ENCODE measurements around the gene USP15.

USP15 gene

DNA sequence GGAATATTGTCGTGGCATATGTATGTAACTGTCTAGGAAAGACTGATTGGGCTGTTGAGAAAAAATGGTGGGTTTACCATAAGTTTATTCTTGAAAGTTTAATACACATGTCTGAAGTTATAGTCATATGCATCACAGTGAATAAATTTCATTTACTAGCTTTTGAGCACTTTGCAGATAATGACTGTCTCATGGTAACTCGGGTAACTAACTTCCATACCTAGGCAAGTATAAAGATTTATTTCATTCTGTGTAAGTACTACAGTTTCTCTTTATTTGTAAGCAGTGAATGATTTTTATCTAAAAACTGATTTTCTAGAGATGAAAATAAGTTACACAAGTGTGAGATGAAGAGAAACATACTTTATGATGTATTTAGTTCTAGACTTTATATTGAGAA lies 3.0 kb downstream of the USP15 start:
- DNase-seq = no peak

GRCh38 chr12:62263966-62264365 lies 3.8 kb downstream of the USP15 start:
- Histone ChIP-seq H3K4me2 (ENCODE audit: low read length) (no peak overlapping the region), H3K79me1 (ENCODE audit: low read length) (peaks cover 3% of the 10 kb centered on the region), H3K18ac (ENCODE audit: low read length) (no peak overlapping the region), H3K27me3 (ENCODE audit: insufficient read depth, low read length, poor library complexity) (no peaks in the 10 kb centered on the region), H2BK5ac (ENCODE audit: low read length) (no peak overlapping the region), H4K8ac (ENCODE audit: low read depth, low read length) (no peak overlapping the region), H3K4me3 (ENCODE audit: low read length) (no peak overlapping the region), H2BK15ac (replicated peaks; ENCODE audit: low read depth) (no peak overlapping the region), H3K79me2 (ENCODE audit: control insufficient read depth, insufficient read depth, low read length) (peaks cover 25% of the 10 kb centered on the region), H2AK5ac (ENCODE audit: low read length) (no peak overlapping the region), H2BK120ac (ENCODE audit: low read depth, low read length) (no peak overlapping the region), H3K27ac (ENCODE audit: low read depth, low read length) (no peak overlapping the region), H3K4ac (ENCODE audit: low read depth, low read length) (no peak overlapping the region), H4K5ac (ENCODE audit: low read length) (no peak overlapping the region), H3K9ac (ENCODE audit: low read length) (no peak overlapping the region), H3K36me3 (ENCODE audit: control insufficient read depth, insufficient read depth, low read length) (no peaks in the 10 kb centered on the region), H3K56ac (ENCODE audit: low read length) (no peak overlapping the region), H3K23ac (ENCODE audit: low read length) (no peak overlapping the region), H3K4me1 (ENCODE audit: control insufficient read depth, low read depth, low read length) (no peaks in the 10 kb centered on the region)
- DNase-seq = no peak
- WGBS (ENCODE audit: extremely low coverage, insufficient coverage, low lambda C conversion rate) = no CpG with 5 or more reads among the region's 11 CpGs

More for the DNA sequence above, 3.0 kb downstream of the USP15 start:
- no peak overlapping the region for H4K8ac ChIP-seq (ENCODE audit: low read depth, low read length)
- no peak overlapping the region for H3K4me3 ChIP-seq (ENCODE audit: low read length)
- no peak overlapping the region for H2AK5ac ChIP-seq (ENCODE audit: low read length)
- H3K18ac ChIP-seq (ENCODE audit: low read length) = no peak overlapping the region
- no peak overlapping the region for H3K56ac ChIP-seq (ENCODE audit: low read length)
- no CpG with 5 or more reads among the region's 2 CpGs for WGBS (ENCODE audit: extremely low coverage, insufficient coverage, low lambda C conversion rate)
- no peak overlapping the region for H3K4ac ChIP-seq (ENCODE audit: low read depth, low read length)
- H3K79me1 ChIP-seq (ENCODE audit: low read length) = peaks cover 3% of the 10 kb centered on the region
- H2BK15ac ChIP-seq (replicated peaks; ENCODE audit: low read depth) = no peak overlapping the region
- no peak overlapping the region for H3K9ac ChIP-seq (ENCODE audit: low read length)
- no peaks in the 10 kb centered on the region for H3K36me3 ChIP-seq (ENCODE audit: control insufficient read depth, insufficient read depth, low read length)
- peaks cover 25% of the 10 kb centered on the region for H3K79me2 ChIP-seq (ENCODE audit: control insufficient read depth, insufficient read depth, low read length)
- H2BK120ac ChIP-seq (ENCODE audit: low read depth, low read length) = no peak overlapping the region
- no peaks in the 10 kb centered on the region for H3K27me3 ChIP-seq (ENCODE audit: insufficient read depth, low read length, poor library complexity)
- H3K4me2 ChIP-seq (ENCODE audit: low read length) = no peak overlapping the region
- H3K27ac ChIP-seq (ENCODE audit: low read depth, low read length) = no peak overlapping the region
- H4K5ac ChIP-seq (ENCODE audit: low read length) = no peak overlapping the region
- no peak overlapping the region for H3K23ac ChIP-seq (ENCODE audit: low read length)
- no peak overlapping the region for H2BK5ac ChIP-seq (ENCODE audit: low read length)
- H3K4me1 ChIP-seq (ENCODE audit: control insufficient read depth, low read depth, low read length) = no peaks in the 10 kb centered on the region

DNA sequence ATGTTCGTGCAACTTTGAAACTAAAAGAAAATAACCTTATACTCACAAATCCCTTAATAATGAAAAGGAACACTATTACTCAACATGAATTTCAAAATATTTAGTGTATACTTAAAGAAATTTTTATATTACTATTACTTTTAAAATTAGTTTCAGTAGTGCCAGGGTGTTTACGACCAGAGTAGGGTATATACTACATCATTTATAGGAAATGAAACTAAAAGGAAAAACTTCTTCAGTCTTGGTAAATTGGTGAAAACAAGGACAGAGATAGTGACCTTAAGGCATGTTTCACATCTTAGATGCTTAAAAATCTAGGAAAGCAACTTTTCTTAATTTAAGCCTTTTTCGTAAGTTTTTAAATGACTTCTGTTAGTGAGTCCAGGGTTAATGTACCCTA lies 4.5 kb downstream of the USP15 start:
- DNase-seq = no peak
- H3K36me3 ChIP-seq (ENCODE audit: control insufficient read depth, insufficient read depth, low read length) = no peaks in the 10 kb centered on the region
- H3K9ac ChIP-seq (ENCODE audit: low read length) = no peak overlapping the region
- H3K27me3 ChIP-seq (ENCODE audit: insufficient read depth, low read length, poor library complexity) = no peaks in the 10 kb centered on the region
- no peak overlapping the region for H3K4me3 ChIP-seq (ENCODE audit: low read length)
- H3K4me2 ChIP-seq (ENCODE audit: low read length) = no peak overlapping the region
- no peak overlapping the region for H3K56ac ChIP-seq (ENCODE audit: low read length)
- H2BK120ac ChIP-seq (ENCODE audit: low read depth, low read length) = no peak overlapping the region
- H3K4ac ChIP-seq (ENCODE audit: low read depth, low read length) = no peak overlapping the region
- H2BK5ac ChIP-seq (ENCODE audit: low read length) = no peak overlapping the region
- H3K18ac ChIP-seq (ENCODE audit: low read length) = no peak overlapping the region
- H2AK5ac ChIP-seq (ENCODE audit: low read length) = no peak overlapping the region
- no peak overlapping the region for H4K5ac ChIP-seq (ENCODE audit: low read length)
- no peak overlapping the region for H3K27ac ChIP-seq (ENCODE audit: low read depth, low read length)
- no peak overlapping the region for H2BK15ac ChIP-seq (replicated peaks; ENCODE audit: low read depth)
- H3K79me2 ChIP-seq (ENCODE audit: control insufficient read depth, insufficient read depth, low read length) = peaks cover 28% of the 10 kb centered on the region
- peaks cover 3% of the 10 kb centered on the region for H3K79me1 ChIP-seq (ENCODE audit: low read length)
- no peak overlapping the region for H4K8ac ChIP-seq (ENCODE audit: low read depth, low read length)
- H3K23ac ChIP-seq (ENCODE audit: low read length) = no peak overlapping the region
- WGBS (ENCODE audit: extremely low coverage, insufficient coverage, low lambda C conversion rate) = no CpG with 5 or more reads among the region's 3 CpGs
- no peaks in the 10 kb centered on the region for H3K4me1 ChIP-seq (ENCODE audit: control insufficient read depth, low read depth, low read length)

GRCh38 chr12:62265511-62265910 lies 5.3 kb downstream of the USP15 start:
- no peak overlapping the region for H3K23ac ChIP-seq (ENCODE audit: low read length)
- no peak overlapping the region for H3K9ac ChIP-seq (ENCODE audit: low read length)
- no peak overlapping the region for H3K4me2 ChIP-seq (ENCODE audit: low read length)
- no peak overlapping the region for H3K56ac ChIP-seq (ENCODE audit: low read length)
- no peak overlapping the region for H2BK15ac ChIP-seq (replicated peaks; ENCODE audit: low read depth)
- no peak overlapping the region for H4K8ac ChIP-seq (ENCODE audit: low read depth, low read length)
- H2BK5ac ChIP-seq (ENCODE audit: low read length) = no peak overlapping the region
- H3K79me2 ChIP-seq (ENCODE audit: control insufficient read depth, insufficient read depth, low read length) = peaks cover 27% of the 10 kb centered on the region
- H3K4me1 ChIP-seq (ENCODE audit: control insufficient read depth, low read depth, low read length) = no peaks in the 10 kb centered on the region
- H3K27me3 ChIP-seq (ENCODE audit: insufficient read depth, low read length, poor library complexity) = no peaks in the 10 kb centered on the region
- no CpG with 5 or more reads among the region's 4 CpGs for WGBS (ENCODE audit: extremely low coverage, insufficient coverage, low lambda C conversion rate)
- H3K36me3 ChIP-seq (ENCODE audit: control insufficient read depth, insufficient read depth, low read length) = no peaks in the 10 kb centered on the region
- no peak overlapping the region for H3K27ac ChIP-seq (ENCODE audit: low read depth, low read length)
- no peak overlapping the region for H3K4me3 ChIP-seq (ENCODE audit: low read length)
- no peak overlapping the region for H3K4ac ChIP-seq (ENCODE audit: low read depth, low read length)
- DNase-seq = no peak
- no peak overlapping the region for H4K5ac ChIP-seq (ENCODE audit: low read length)
- peaks cover 3% of the 10 kb centered on the region for H3K79me1 ChIP-seq (ENCODE audit: low read length)
- H3K18ac ChIP-seq (ENCODE audit: low read length) = no peak overlapping the region
- H2AK5ac ChIP-seq (ENCODE audit: low read length) = no peak overlapping the region
- H2BK120ac ChIP-seq (ENCODE audit: low read depth, low read length) = no peak overlapping the region

DNA sequence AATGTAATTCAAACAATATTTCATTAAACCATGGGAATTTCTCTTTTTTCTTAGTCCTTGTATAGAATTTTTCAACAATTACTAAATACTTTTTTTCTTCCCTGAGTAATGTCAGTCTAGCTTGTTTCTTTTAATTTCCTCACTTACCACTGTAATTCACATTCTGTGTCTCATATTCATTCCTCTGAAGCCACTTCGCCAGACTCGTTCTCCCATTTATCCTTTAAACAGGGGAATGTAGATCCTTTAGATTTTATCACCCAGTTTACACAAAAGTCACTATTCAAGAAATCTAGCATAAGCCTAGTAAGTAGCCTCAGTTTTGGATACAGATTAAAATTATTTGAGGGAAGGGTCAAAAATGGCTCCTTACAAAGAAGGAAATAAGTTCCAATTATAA lies 6.8 kb downstream of the USP15 start:
- H3K79me2 ChIP-seq (ENCODE audit: control insufficient read depth, insufficient read depth, low read length) = peaks cover 18% of the 10 kb centered on the region
- no peak overlapping the region for H3K4me2 ChIP-seq (ENCODE audit: low read length)
- DNase-seq = no peak

GRCh38 chr12:62267480-62267879 lies 7.3 kb downstream of the USP15 start:
- Histone ChIP-seq H3K4ac (ENCODE audit: low read depth, low read length) (no peak overlapping the region), H3K18ac (ENCODE audit: low read length) (no peak overlapping the region), H3K4me3 (ENCODE audit: low read length) (no peak overlapping the region), H2BK15ac (replicated peaks; ENCODE audit: low read depth) (no peak overlapping the region), H4K5ac (ENCODE audit: low read length) (no peak overlapping the region), H3K4me1 (ENCODE audit: control insufficient read depth, low read depth, low read length) (no peaks in the 10 kb centered on the region), H3K9ac (ENCODE audit: low read length) (no peak overlapping the region), H3K36me3 (ENCODE audit: control insufficient read depth, insufficient read depth, low read length) (no peaks in the 10 kb centered on the region), H3K79me1 (ENCODE audit: low read length) (no peaks in the 10 kb centered on the region), H3K4me2 (ENCODE audit: low read length) (no peak overlapping the region), H3K27ac (ENCODE audit: low read depth, low read length) (no peak overlapping the region), H2BK120ac (ENCODE audit: low read depth, low read length) (no peak overlapping the region), H3K79me2 (ENCODE audit: control insufficient read depth, insufficient read depth, low read length) (peaks cover 15% of the 10 kb centered on the region), H3K56ac (ENCODE audit: low read length) (no peak overlapping the region), H4K8ac (ENCODE audit: low read depth, low read length) (no peak overlapping the region), H3K23ac (ENCODE audit: low read length) (no peak overlapping the region), H3K27me3 (ENCODE audit: insufficient read depth, low read length, poor library complexity) (no peaks in the 10 kb centered on the region), H2AK5ac (ENCODE audit: low read length) (no peak overlapping the region), H2BK5ac (ENCODE audit: low read length) (no peak overlapping the region)
- DNase-seq = no peak
- no CpG with 5 or more reads among the region's 1 CpG for WGBS (ENCODE audit: extremely low coverage, insufficient coverage, low lambda C conversion rate)

More for the DNA sequence above, 6.8 kb downstream of the USP15 start:
- Histone ChIP-seq H3K27me3 (ENCODE audit: insufficient read depth, low read length, poor library complexity) (no peaks in the 10 kb centered on the region), H4K8ac (ENCODE audit: low read depth, low read length) (no peak overlapping the region), H2BK120ac (ENCODE audit: low read depth, low read length) (no peak overlapping the region), H3K4ac (ENCODE audit: low read depth, low read length) (no peak overlapping the region), H2BK15ac (replicated peaks; ENCODE audit: low read depth) (no peak overlapping the region), H2BK5ac (ENCODE audit: low read length) (no peak overlapping the region), H3K56ac (ENCODE audit: low read length) (no peak overlapping the region), H2AK5ac (ENCODE audit: low read length) (no peak overlapping the region), H3K27ac (ENCODE audit: low read depth, low read length) (no peak overlapping the region), H3K36me3 (ENCODE audit: control insufficient read depth, insufficient read depth, low read length) (no peaks in the 10 kb centered on the region), H3K4me3 (ENCODE audit: low read length) (no peak overlapping the region), H3K18ac (ENCODE audit: low read length) (no peak overlapping the region), H3K79me1 (ENCODE audit: low read length) (no peaks in the 10 kb centered on the region), H3K4me1 (ENCODE audit: control insufficient read depth, low read depth, low read length) (no peaks in the 10 kb centered on the region), H4K5ac (ENCODE audit: low read length) (no peak overlapping the region), H3K23ac (ENCODE audit: low read length) (no peak overlapping the region), H3K9ac (ENCODE audit: low read length) (no peak overlapping the region)
- WGBS (ENCODE audit: extremely low coverage, insufficient coverage, low lambda C conversion rate) = no CpG with 5 or more reads among the region's 2 CpGs

Data from mesendoderm (in vitro differentiated cells).